ENCODE measurements around the gene OBSCN.

The OBSCN gene

GRCh38 chr1:228344631-228345072 lies 136.8 kb downstream of the OBSCN start:
- H3K4me1 Mint-ChIP-seq (ENCODE audit: low read depth): no peaks in the 10 kb centered on the region
- no peaks in the 10 kb centered on the region for H3K9me3 Mint-ChIP-seq
- H3K36me3 Mint-ChIP-seq (ENCODE audit: low read depth): peaks cover under 1% of the 10 kb centered on the region
- H3K27ac Mint-ChIP-seq: no peak overlapping the region
- H3K27me3 Mint-ChIP-seq: no peaks in the 10 kb centered on the region
- H3K4me3 Mint-ChIP-seq: no peak overlapping the region

- Mint-ChIP-seq H3K9me3 (no peaks in the 10 kb centered on the region), H3K36me3 (ENCODE audit: low read depth) (no peaks in the 10 kb centered on the region), H3K4me1 (ENCODE audit: low read depth) (no peaks in the 10 kb centered on the region), H3K27me3 (no peaks in the 10 kb centered on the region), H3K27ac (no peak overlapping the region), H3K4me3 (no peak overlapping the region)
Observed at GRCh38 chr1:228345201-228345930, 137.5 kb downstream of the OBSCN start.

- H3K36me3 Mint-ChIP-seq (ENCODE audit: low read depth): no peaks in the 10 kb centered on the region
- H3K4me1 Mint-ChIP-seq (ENCODE audit: low read depth): no peaks in the 10 kb centered on the region
- H3K27me3 Mint-ChIP-seq: no peaks in the 10 kb centered on the region
- no peak overlapping the region for H3K27ac Mint-ChIP-seq
- no peaks in the 10 kb centered on the region for H3K9me3 Mint-ChIP-seq
- H3K4me3 Mint-ChIP-seq: no peak overlapping the region
Observed at GRCh38 chr1:228346731-228347130, 138.9 kb downstream of the OBSCN start.

- no peak overlapping the region for H3K4me3 Mint-ChIP-seq
- no peaks in the 10 kb centered on the region for H3K27me3 Mint-ChIP-seq
- no peak overlapping the region for H3K27ac Mint-ChIP-seq
- H3K9me3 Mint-ChIP-seq: no peaks in the 10 kb centered on the region
- H3K4me1 Mint-ChIP-seq (ENCODE audit: low read depth): no peaks in the 10 kb centered on the region
- no peaks in the 10 kb centered on the region for H3K36me3 Mint-ChIP-seq (ENCODE audit: low read depth)
Observed at GRCh38 chr1:228347181-228347580, 139.3 kb downstream of the OBSCN start.

- no peak overlapping the region for H3K4me3 Mint-ChIP-seq
- no peaks in the 10 kb centered on the region for H3K9me3 Mint-ChIP-seq
- no peaks in the 10 kb centered on the region for H3K36me3 Mint-ChIP-seq (ENCODE audit: low read depth)
- H3K4me1 Mint-ChIP-seq (ENCODE audit: low read depth): no peaks in the 10 kb centered on the region
- H3K27ac Mint-ChIP-seq: no peak overlapping the region
- H3K27me3 Mint-ChIP-seq: no peaks in the 10 kb centered on the region
Observed at GRCh38 chr1:228348708-228349467, 141.0 kb downstream of the OBSCN start.

- no peaks in the 10 kb centered on the region for H3K9me3 Mint-ChIP-seq
- H3K4me1 Mint-ChIP-seq (ENCODE audit: low read depth): no peaks in the 10 kb centered on the region
- no peak overlapping the region for H3K27ac Mint-ChIP-seq
- H3K27me3 Mint-ChIP-seq: no peaks in the 10 kb centered on the region
- H3K36me3 Mint-ChIP-seq (ENCODE audit: low read depth): no peaks in the 10 kb centered on the region
- H3K4me3 Mint-ChIP-seq: no peak overlapping the region
Observed at GRCh38 chr1:228349701-228350171, 141.9 kb downstream of the OBSCN start.

- H3K27me3 Mint-ChIP-seq: no peaks in the 10 kb centered on the region
- no peak overlapping the region for H3K4me3 Mint-ChIP-seq
- no peaks in the 10 kb centered on the region for H3K9me3 Mint-ChIP-seq
- peak overlapping the region; percentile 24 for H3K27ac Mint-ChIP-seq
- H3K4me1 Mint-ChIP-seq (ENCODE audit: low read depth): no peaks in the 10 kb centered on the region
- no peaks in the 10 kb centered on the region for H3K36me3 Mint-ChIP-seq (ENCODE audit: low read depth)
Observed at GRCh38 chr1:228350179-228350742, 142.4 kb downstream of the OBSCN start.

GRCh38 chr1:228350831-228351781 lies 143.3 kb downstream of the OBSCN start:
- Mint-ChIP-seq H3K27me3 (no peaks in the 10 kb centered on the region), H3K4me1 (ENCODE audit: low read depth) (no peaks in the 10 kb centered on the region), H3K36me3 (ENCODE audit: low read depth) (no peaks in the 10 kb centered on the region), H3K9me3 (no peaks in the 10 kb centered on the region), H3K27ac (no peak overlapping the region), H3K4me3 (no peak overlapping the region)

- H3K27ac Mint-ChIP-seq: no peak overlapping the region
- no peaks in the 10 kb centered on the region for H3K9me3 Mint-ChIP-seq
- H3K4me1 Mint-ChIP-seq (ENCODE audit: low read depth): no peaks in the 10 kb centered on the region
- no peaks in the 10 kb centered on the region for H3K36me3 Mint-ChIP-seq (ENCODE audit: low read depth)
- H3K4me3 Mint-ChIP-seq: no peak overlapping the region
- H3K27me3 Mint-ChIP-seq: no peaks in the 10 kb centered on the region
Observed at GRCh38 chr1:228351850-228352249, 144.0 kb downstream of the OBSCN start.

GRCh38 chr1:228352677-228353481 lies 145.0 kb downstream of the OBSCN start:
- H3K27me3 Mint-ChIP-seq: no peaks in the 10 kb centered on the region
- H3K9me3 Mint-ChIP-seq: no peaks in the 10 kb centered on the region
- H3K27ac Mint-ChIP-seq: no peak overlapping the region
- no peaks in the 10 kb centered on the region for H3K36me3 Mint-ChIP-seq (ENCODE audit: low read depth)
- no peak overlapping the region for H3K4me3 Mint-ChIP-seq
- H3K4me1 Mint-ChIP-seq (ENCODE audit: low read depth): no peaks in the 10 kb centered on the region

- Mint-ChIP-seq H3K4me1 (ENCODE audit: low read depth) (no peaks in the 10 kb centered on the region), H3K9me3 (no peaks in the 10 kb centered on the region), H3K4me3 (no peak overlapping the region), H3K27ac (no peak overlapping the region), H3K36me3 (ENCODE audit: low read depth) (no peaks in the 10 kb centered on the region), H3K27me3 (no peaks in the 10 kb centered on the region)
Observed at GRCh38 chr1:228353601-228354371, 145.9 kb downstream of the OBSCN start.

- Mint-ChIP-seq H3K27me3 (no peaks in the 10 kb centered on the region), H3K4me3 (no peak overlapping the region), H3K27ac (no peak overlapping the region), H3K9me3 (no peaks in the 10 kb centered on the region), H3K4me1 (ENCODE audit: low read depth) (no peaks in the 10 kb centered on the region), H3K36me3 (ENCODE audit: low read depth) (no peaks in the 10 kb centered on the region)
Observed at GRCh38 chr1:228354390-228355320, 146.8 kb downstream of the OBSCN start.
